H9 (cell line): Measurements from ENCODE around the gene ADAM8. TPM values are rescaled to one million over a fixed set of nuclear protein-coding genes. Genes with fewer than 3 reads are reported as not detected.
A peak's percentile ranks its signal among the peaks of the same experiment; 100 is the strongest.

Experiments
- DNase-seq: peaks from one replicate; pipeline ENCODE4 v3.0.0-alpha.2; 2017
- H2AFZ ChIP-seq: one replicate; pipeline ENCODE4 v1.6.1; 2013; ENCODE audit warnings: mild to moderate bottlenecking, low read length, control low read depth, moderate library complexity
- H2AK5ac ChIP-seq: 2 replicates; pipeline ENCODE4 v1.6.1; 2013; ENCODE audit warnings: low read length, control low read depth, mixed read lengths; ENCODE audit not compliant: insufficient read length
- H2BK120ac ChIP-seq: one replicate; pipeline ENCODE4 v1.6.1; 2013; ENCODE audit warnings: low read depth, mild to moderate bottlenecking, low read length, control low read depth, inconsistent platforms; ENCODE audit not compliant: poor library complexity, severe bottlenecking
- H2BK12ac ChIP-seq: 2 replicates; pipeline ENCODE4 v1.6.1; 2013; ENCODE audit warnings: low read length, control low read depth, mixed read lengths, low read depth; ENCODE audit not compliant: insufficient read length
- H2BK15ac ChIP-seq: 2 replicates; pipeline ENCODE4 v1.6.1; 2013; ENCODE audit warnings: low read depth, low read length, control low read depth
- H2BK20ac ChIP-seq: one replicate; pipeline ENCODE4 v1.6.1; 2013; ENCODE audit warnings: low read depth, mild to moderate bottlenecking, low read length, control low read depth, inconsistent platforms; ENCODE audit not compliant: poor library complexity, severe bottlenecking
- H2BK5ac ChIP-seq: 2 replicates; pipeline ENCODE4 v1.6.1; 2013; ENCODE audit warnings: low read length, control low read depth, mixed read lengths; ENCODE audit not compliant: insufficient read length
- H3K14ac ChIP-seq: 2 replicates; pipeline ENCODE4 v1.6.1; 2013; ENCODE audit warnings: low read length, control low read depth; ENCODE audit not compliant: insufficient read depth
- H3K18ac ChIP-seq: 2 replicates; pipeline ENCODE4 v1.6.1; 2013; ENCODE audit warnings: low read depth, mild to moderate bottlenecking, mixed read lengths, low read length, control low read depth; ENCODE audit not compliant: insufficient read length
- H3K23ac ChIP-seq: 2 replicates; pipeline ENCODE4 v1.6.1; 2013; ENCODE audit warnings: low read length, control low read depth, mixed read lengths, low read depth; ENCODE audit not compliant: insufficient read length
- H3K23me2 ChIP-seq: 2 replicates; pipeline ENCODE4 v1.6.1; 2013; ENCODE audit warnings: low read depth, mild to moderate bottlenecking, mixed read lengths, low read length, control low read depth; ENCODE audit not compliant: insufficient read length, poor library complexity, severe bottlenecking
- H3K27ac ChIP-seq: 2 replicates; pipeline ENCODE4 v1.5.1; 2013; ENCODE audit warnings: low read length, control low read depth, mixed read lengths, low read depth; ENCODE audit not compliant: insufficient read length
- H3K27me3 ChIP-seq: 2 replicates; pipeline ENCODE4 v1.6.1; 2013; ENCODE audit warnings: low read length, control low read depth, inconsistent platforms; ENCODE audit not compliant: insufficient read depth
- H3K4ac ChIP-seq: 2 replicates; pipeline ENCODE4 v1.6.1; 2013; ENCODE audit warnings: low read depth, mild to moderate bottlenecking, control low read depth, inconsistent platforms, low read length, moderate library complexity
- H3K4me1 ChIP-seq: 2 replicates; pipeline ENCODE4 v1.6.1; 2013; ENCODE audit warnings: low read length, control low read depth, inconsistent platforms; ENCODE audit not compliant: insufficient read depth
- H3K4me2 ChIP-seq: 2 replicates; pipeline ENCODE4 v1.6.1; 2013; ENCODE audit warnings: low read length, control low read depth, mixed read lengths; ENCODE audit not compliant: insufficient read length, insufficient read depth
- H3K56ac ChIP-seq: 2 replicates; pipeline ENCODE4 v1.6.1; 2013; ENCODE audit warnings: low read depth, mild to moderate bottlenecking, mixed read lengths, low read length, control low read depth; ENCODE audit not compliant: insufficient read length
- H3K79me1 ChIP-seq: 2 replicates; pipeline ENCODE4 v1.6.1; 2013; ENCODE audit warnings: low read depth, mild to moderate bottlenecking, moderate library complexity, low read length, control low read depth, inconsistent platforms; ENCODE audit not compliant: insufficient read depth, poor library complexity, severe bottlenecking
- H3K79me2 ChIP-seq: 2 replicates; pipeline ENCODE4 v1.6.1; 2013; ENCODE audit warnings: low read length, control low read depth, inconsistent platforms; ENCODE audit not compliant: insufficient read depth
- H3K9ac ChIP-seq: 2 replicates; pipeline ENCODE4 v1.6.1; 2013; ENCODE audit warnings: low read length, control low read depth, mixed read lengths; ENCODE audit not compliant: insufficient read length; ENCODE audit errors: extremely low read depth
- H3K9me3 ChIP-seq: one replicate; pipeline ENCODE4 v1.6.1; 2013; ENCODE audit warnings: low read depth, low read length, inconsistent platforms; ENCODE audit not compliant: control insufficient read depth
- H3T11ph ChIP-seq: one replicate; pipeline ENCODE4 v1.6.1; 2013; ENCODE audit warnings: mild to moderate bottlenecking, low read length, control low read depth, inconsistent platforms
- H4K20me1 ChIP-seq: one replicate; pipeline ENCODE4 v1.6.1; 2013; ENCODE audit not compliant: control insufficient read depth, insufficient read length, insufficient read depth
- H4K5ac ChIP-seq: 2 replicates; pipeline ENCODE4 v1.6.1; 2013; ENCODE audit warnings: low read depth, mild to moderate bottlenecking, mixed read lengths, low read length, control low read depth; ENCODE audit not compliant: insufficient read length
- H4K8ac ChIP-seq: replicated peaks from 2 replicates; pipeline ENCODE4 v1.6.1; 2013; ENCODE audit warnings: low read length, control low read depth, mixed read lengths, low read depth; ENCODE audit not compliant: insufficient read length
- H4K91ac ChIP-seq: 2 replicates; pipeline ENCODE4 v1.6.1; 2013; ENCODE audit warnings: low read depth, mild to moderate bottlenecking, moderate library complexity, mixed read lengths, low read length, control low read depth; ENCODE audit not compliant: insufficient read length
- H3K27ac Mint-ChIP-seq, 3 experiments: 2 replicates in 2 of 3; 3 replicates in 1 of 3; pipeline ENCODE4 v1.8.0; 2020 to 2021; ENCODE audit warnings: mixed read lengths in 3 of 3, mild to moderate bottlenecking in 1 of 3, moderate library complexity in 1 of 3
- H3K27me3 Mint-ChIP-seq: 2 replicates; pipeline ENCODE4 v1.8.0; 2021; ENCODE audit warnings: low read depth, mild to moderate bottlenecking, moderate library complexity, mixed read lengths
- H3K36me3 Mint-ChIP-seq, 3 experiments: 2 replicates in 2 of 3; 3 replicates in 1 of 3; pipeline ENCODE4 v1.8.0; 2020 to 2021; ENCODE audit warnings: low read depth in 3 of 3, mixed read lengths in 3 of 3; ENCODE audit not compliant: insufficient read depth in 1 of 3
- H3K4me1 Mint-ChIP-seq, 2 experiments: 2 replicates each; pipeline ENCODE4 v1.8.0; 2020; ENCODE audit warnings: mixed read lengths in 2 of 2
- H3K4me3 Mint-ChIP-seq, 2 experiments: 2 replicates in 1 of 2; 3 replicates in 1 of 2; pipeline ENCODE4 v1.8.0; 2020 to 2021; ENCODE audit warnings: mild to moderate bottlenecking in 2 of 2, mixed read lengths in 2 of 2, moderate library complexity in 1 of 2
- H3K9me3 Mint-ChIP-seq, 2 experiments: 2 replicates in 1 of 2; 3 replicates in 1 of 2; pipeline ENCODE4 v1.8.0; 2020; ENCODE audit warnings: mild to moderate bottlenecking in 2 of 2, mixed read lengths in 2 of 2, moderate library complexity in 1 of 2
- CTCF ChIP-seq: fragments of 200-600 bp; sonication (generic); conservative IDR thresholded peaks from 3 replicates; pipeline ENCODE4 v1.8.0; 2021; ENCODE audit warnings: antibody characterized with exemption, mild to moderate bottlenecking
- WGBS: extraction: QIAGEN DNeasy Blood & Tissue Kit; methylation state at CpG from one replicate; pipeline ENCODE4 v1.1.7; 2013; ENCODE audit warnings: missing lambda C conversion rate, low lambda C conversion rate, mixed read lengths; ENCODE audit not compliant: insufficient read length; ENCODE audit errors: extremely low coverage; 5-methylcytosine and 5-hydroxymethylcytosine counted together
- total RNA-seq: library from RNA; stranded (reverse); gene quantifications from 2 replicates; pipeline ENCODE4 v1.2.1, GENCODE V29; 2021

The ADAM8 gene
- total RNA-seq, 1 experiment from 2014 or later = 5.4 TPM

GRCh38 chr10:133307776-133308420 is 31.2 kb upstream of the ADAM8 start:
- peak; percentile 72 for TF ChIP-seq CTCF
- H2BK15ac ChIP-seq = no peak overlapping the region
- no peak overlapping the region for H4K91ac ChIP-seq
- no peak overlapping the region for H2BK120ac ChIP-seq
- H3K9me3 Mint-ChIP-seq = no peaks in the 10 kb centered on the region; a peak in 3 of 5 replicates
- H2BK12ac ChIP-seq = no peak overlapping the region
- peaks cover 14% of the 10 kb centered on the region for H3K79me1 ChIP-seq
- no peak overlapping the region for H4K8ac ChIP-seq
- H2BK5ac ChIP-seq = no peak overlapping the region
- peak overlapping the region; percentile 93 to 97 for H3K4me3 Mint-ChIP-seq
- WGBS = no CpG with 5 or more reads among the region's 25 CpGs
- H3K23ac ChIP-seq = no peak overlapping the region
- peak overlapping the region; percentile 42 for H3K9ac ChIP-seq
- no peak overlapping the region for H4K5ac ChIP-seq
- no peak overlapping the region for H2AFZ ChIP-seq
- DNase-seq = peak; percentile 71
- H3K27me3 ChIP-seq = no peaks in the 10 kb centered on the region
- peak overlapping the region; percentile 78 for H3K18ac ChIP-seq
- H3T11ph ChIP-seq = no peak overlapping the region
- no peak overlapping the region for H3K56ac ChIP-seq
- H3K4ac ChIP-seq = no peak overlapping the region
- H3K36me3 Mint-ChIP-seq = peaks cover 4 to 34% (median 19%) of the 10 kb centered on the region in 3 experiments
- H3K23me2 ChIP-seq = peaks cover 9% of the 10 kb centered on the region
- no peaks in the 10 kb centered on the region for H3K4me1 ChIP-seq
- peak overlapping the region; percentile 91 for H3K4me2 ChIP-seq
- no peak overlapping the region for H2AK5ac ChIP-seq
- H3K27ac ChIP-seq = no peak overlapping the region
- H3K79me2 ChIP-seq = peaks cover 9% of the 10 kb centered on the region; the same call in 1 of the 2 replicates
- H3K27ac Mint-ChIP-seq = peak overlapping the region; percentile 53 to 98 (median 96); a peak in 6 of 7 replicates
- no peaks in the 10 kb centered on the region for H3K27me3 Mint-ChIP-seq
- H4K20me1 ChIP-seq = no peaks in the 10 kb centered on the region
- H2BK20ac ChIP-seq = no peak overlapping the region
- no peaks in the 10 kb centered on the region for H3K9me3 ChIP-seq
- H3K14ac ChIP-seq = no peak overlapping the region
- H3K4me1 Mint-ChIP-seq = peaks cover 11 to 14% of the 10 kb centered on the region in 2 experiments
